Peyer's patch (tissue), 4 donors: ENCODE results near the gene DIAPH2. TPM values are rescaled to one million over a fixed set of nuclear protein-coding genes. Genes with fewer than 3 reads are reported as not detected.

Source experiments
- DNase-seq, 3 donors: peaks; one replicate each; pipeline ENCODE4 v3.0.0-alpha.2; 2017 to 2019
- H3K27ac ChIP-seq, 4 donors: fragments of 200-600 bp; sonication (generic); one replicate each; pipeline ENCODE4 v1.5.1; 2016 to 2019
- H3K27me3 ChIP-seq, 2 donors: fragments of 200-600 bp; sonication (generic); one replicate each; pipeline ENCODE4 v1.5.1; 2019
- H3K36me3 ChIP-seq, 3 donors: fragments of 200-600 bp; sonication (generic); one replicate each; pipeline ENCODE4 v1.5.1; 2016 to 2019
- H3K4me1 ChIP-seq, 4 donors: fragments of 200-600 bp; sonication (generic); one replicate each; pipeline ENCODE4 v1.5.1; 2016 to 2019
- H3K4me3 ChIP-seq, 4 donors: fragments of 200-600 bp; sonication (generic); 1 replicate in 3 of 4; 2 replicates in 1 of 4; pipeline ENCODE4 v1.5.1; 2016 to 2019; ENCODE audit warnings: mild to moderate bottlenecking in 1 of 4
- H3K9me3 ChIP-seq, 4 donors: fragments of 200-600 bp; sonication (generic); one replicate each; pipeline ENCODE4 v1.5.1; 2016 to 2019; ENCODE audit warnings: mild to moderate bottlenecking in 1 of 4
- POLR2A ChIP-seq, 2 donors: fragments of 450-650 bp; IDR thresholded peaks; one replicate each; pipeline ENCODE4 v1.5.1; 2017; ENCODE audit warnings: antibody characterized with exemption in 2 of 2, mild to moderate bottlenecking in 2 of 2, moderate library complexity in 2 of 2
- total RNA-seq, 4 donors: library from RNA; depleted of rRNA; stranded (reverse); fragments of >200 nt; gene quantifications; one replicate each; pipeline ENCODE4 v1.1.0, GENCODE V29; 2016
- TF ChIP-seq, protein P1 (sequence below), 6 experiments: fragments of 450-650 bp in 4 of 6; fragments of 200-600 bp in 2 of 6; sonication (generic) in 1 of 6; IDR thresholded peaks; one replicate each; pipeline ENCODE4 v1.5.1; 2017 to 2019; ENCODE audit warnings: antibody characterized with exemption in 6 of 6, mild to moderate bottlenecking in 3 of 6, moderate library complexity in 1 of 6

Gene DIAPH2
- total RNA-seq, 4 donors from 2014 or later: 15.1 to 114 (median 33.0) TPM

DNA sequence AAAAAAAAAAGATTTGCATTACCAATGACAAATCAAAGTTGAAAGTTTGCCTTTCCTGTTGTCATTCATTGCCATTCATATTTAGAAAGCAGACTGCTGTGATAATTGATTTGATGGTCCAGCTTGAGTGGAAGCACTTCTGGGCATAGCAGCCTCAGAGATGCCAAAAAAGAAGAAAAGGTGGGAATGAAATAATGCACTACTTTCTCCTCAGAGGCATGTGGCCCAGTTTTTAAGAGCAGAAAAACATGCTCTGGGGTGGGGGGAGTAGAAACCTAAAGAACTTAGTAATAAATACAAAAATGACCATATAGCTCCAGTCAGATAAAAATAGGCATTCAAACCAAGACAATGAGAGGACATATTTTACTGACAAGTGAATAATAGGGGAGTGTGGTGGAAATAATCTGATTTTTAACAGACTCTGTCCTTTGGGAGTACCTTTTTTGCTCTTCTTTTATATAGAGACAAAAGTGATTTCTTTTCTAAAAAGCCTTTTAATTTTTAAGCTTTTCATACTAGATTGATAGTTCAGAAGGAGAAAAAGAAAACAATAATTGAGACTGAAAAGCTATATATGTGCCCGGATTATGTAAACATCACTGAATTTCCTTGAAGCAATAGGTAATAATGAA is 798.1 kb downstream of the DIAPH2 start:
- H3K9me3 ChIP-seq: no peaks in the 10 kb centered on the region
- H3K27ac ChIP-seq: no peak overlapping the region
- TF ChIP-seq POLR2A (IDR thresholded peaks at IDR 0.05): no peak
- TF ChIP-seq, protein P1, sequence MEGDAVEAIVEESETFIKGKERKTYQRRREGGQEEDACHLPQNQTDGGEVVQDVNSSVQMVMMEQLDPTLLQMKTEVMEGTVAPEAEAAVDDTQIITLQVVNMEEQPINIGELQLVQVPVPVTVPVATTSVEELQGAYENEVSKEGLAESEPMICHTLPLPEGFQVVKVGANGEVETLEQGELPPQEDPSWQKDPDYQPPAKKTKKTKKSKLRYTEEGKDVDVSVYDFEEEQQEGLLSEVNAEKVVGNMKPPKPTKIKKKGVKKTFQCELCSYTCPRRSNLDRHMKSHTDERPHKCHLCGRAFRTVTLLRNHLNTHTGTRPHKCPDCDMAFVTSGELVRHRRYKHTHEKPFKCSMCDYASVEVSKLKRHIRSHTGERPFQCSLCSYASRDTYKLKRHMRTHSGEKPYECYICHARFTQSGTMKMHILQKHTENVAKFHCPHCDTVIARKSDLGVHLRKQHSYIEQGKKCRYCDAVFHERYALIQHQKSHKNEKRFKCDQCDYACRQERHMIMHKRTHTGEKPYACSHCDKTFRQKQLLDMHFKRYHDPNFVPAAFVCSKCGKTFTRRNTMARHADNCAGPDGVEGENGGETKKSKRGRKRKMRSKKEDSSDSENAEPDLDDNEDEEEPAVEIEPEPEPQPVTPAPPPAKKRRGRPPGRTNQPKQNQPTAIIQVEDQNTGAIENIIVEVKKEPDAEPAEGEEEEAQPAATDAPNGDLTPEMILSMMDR (IDR thresholded peaks at IDR 0.05): no peak
- no peak overlapping the region for H3K4me3 ChIP-seq
- no peaks in the 10 kb centered on the region for H3K4me1 ChIP-seq
- no peaks in the 10 kb centered on the region for H3K27me3 ChIP-seq
- no peak for DNase-seq
- no peaks in the 10 kb centered on the region for H3K36me3 ChIP-seq

DNA sequence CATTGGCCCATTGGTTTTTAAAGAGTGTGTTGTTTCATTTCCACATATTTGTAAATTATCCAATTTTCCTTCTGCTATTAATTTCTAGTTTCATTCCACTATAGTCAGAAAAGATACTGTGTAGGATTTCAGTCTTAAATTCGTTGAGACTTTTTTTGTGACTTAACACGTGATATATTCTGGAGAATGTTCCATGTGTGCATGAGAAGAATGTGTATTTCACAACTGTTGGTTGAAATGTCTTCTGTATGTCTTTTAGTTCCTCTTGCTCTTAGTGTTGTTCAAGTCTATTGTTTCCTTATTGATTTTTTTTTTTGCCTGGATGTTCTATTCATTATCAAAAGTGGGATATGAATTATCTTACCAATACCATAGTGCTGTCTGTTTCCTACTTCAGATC is 806.0 kb downstream of the DIAPH2 start:
- DNase-seq: no peak
- H3K27me3 ChIP-seq: no peaks in the 10 kb centered on the region
- no peak overlapping the region for H3K4me3 ChIP-seq
- no peaks in the 10 kb centered on the region for H3K9me3 ChIP-seq
- TF ChIP-seq, protein P1 (IDR thresholded peaks at IDR 0.05): no peak
- no peak for TF ChIP-seq POLR2A (IDR thresholded peaks at IDR 0.05)
- H3K36me3 ChIP-seq: no peaks in the 10 kb centered on the region
- H3K4me1 ChIP-seq: no peaks in the 10 kb centered on the region
- no peak overlapping the region for H3K27ac ChIP-seq

DNA sequence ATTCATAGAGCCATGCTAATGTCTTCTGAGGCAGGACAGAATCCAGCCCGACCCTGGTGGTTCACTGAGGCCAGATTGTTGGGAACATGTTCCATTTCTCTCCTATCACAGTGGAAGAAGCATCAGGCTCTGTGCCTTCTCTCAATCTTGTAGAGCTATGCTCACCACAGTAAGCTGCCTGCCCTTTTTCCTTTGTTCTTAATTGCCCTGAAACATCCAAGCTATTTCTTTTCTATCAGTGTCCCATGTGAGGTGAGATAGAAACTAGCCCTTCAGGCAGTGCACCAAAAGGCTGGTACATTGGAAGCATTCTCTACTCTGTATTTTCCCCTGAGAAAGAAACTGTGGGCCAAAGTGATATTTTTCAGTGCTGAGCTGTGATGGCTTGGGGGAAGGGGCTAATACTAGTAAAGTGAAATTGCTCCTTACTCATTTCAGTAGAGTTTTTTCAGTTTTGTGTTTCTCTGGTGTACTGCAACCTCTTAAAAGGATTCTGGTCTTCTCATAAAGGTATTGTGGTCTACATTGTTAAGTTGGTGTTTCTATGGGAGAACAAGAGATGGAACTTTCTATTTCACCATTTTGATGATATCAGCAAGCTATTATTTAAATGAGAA is 810.2 kb downstream of the DIAPH2 start:
- Histone ChIP-seq H3K36me3 (no peaks in the 10 kb centered on the region), H3K4me3 (no peak overlapping the region), H3K9me3 (no peaks in the 10 kb centered on the region), H3K27me3 (no peaks in the 10 kb centered on the region), H3K27ac (no peak overlapping the region), H3K4me1 (no peaks in the 10 kb centered on the region)
- TF ChIP-seq POLR2A (IDR thresholded peaks at IDR 0.05): no peak
- TF ChIP-seq, protein P1 (IDR thresholded peaks at IDR 0.05): no peak
- no peak for DNase-seq

DNA sequence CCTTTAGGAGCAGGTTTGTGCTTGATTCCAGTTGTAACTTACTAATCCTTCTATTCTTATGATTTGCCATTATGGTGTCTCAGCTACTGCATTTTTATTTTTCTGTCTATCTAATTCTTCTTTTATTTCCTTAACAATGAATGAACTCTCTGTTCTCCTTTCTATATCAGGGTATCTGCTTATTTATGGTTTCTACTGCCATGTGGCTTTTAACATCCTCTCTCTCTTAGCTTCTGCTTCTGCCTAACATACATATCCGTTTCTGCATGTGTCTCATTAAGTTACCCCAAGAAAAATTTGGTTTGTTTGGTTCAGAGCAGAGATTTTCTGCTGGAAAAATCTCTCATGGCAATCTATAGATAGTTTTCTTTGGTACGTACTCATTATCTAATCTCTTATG is 813.5 kb downstream of the DIAPH2 start:
- no peaks in the 10 kb centered on the region for H3K4me1 ChIP-seq
- H3K27ac ChIP-seq: no peak overlapping the region
- H3K27me3 ChIP-seq: no peaks in the 10 kb centered on the region
- H3K36me3 ChIP-seq: no peaks in the 10 kb centered on the region
- no peaks in the 10 kb centered on the region for H3K9me3 ChIP-seq
- TF ChIP-seq, protein P1 (IDR thresholded peaks at IDR 0.05): no peak
- TF ChIP-seq POLR2A (IDR thresholded peaks at IDR 0.05): no peak
- no peak for DNase-seq
- no peak overlapping the region for H3K4me3 ChIP-seq

DNA sequence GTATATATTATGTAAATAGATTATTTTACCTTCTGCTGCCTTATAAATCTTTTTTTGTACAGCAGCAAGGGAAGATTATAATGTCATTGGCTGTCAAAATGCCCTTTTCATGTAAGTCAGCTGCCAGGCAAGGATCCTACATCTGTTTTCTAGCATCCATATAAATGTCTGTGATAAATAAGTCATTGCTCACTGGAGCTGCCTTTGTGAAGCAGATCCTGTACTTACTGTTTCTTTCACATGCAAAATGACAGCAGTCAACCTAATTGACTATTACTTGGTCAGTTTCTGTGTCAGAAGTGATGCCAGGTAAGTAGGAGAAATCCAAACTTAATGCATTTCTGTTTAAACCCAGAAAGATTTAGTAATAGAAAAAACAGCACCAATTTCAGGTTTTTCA is 819.8 kb downstream of the DIAPH2 start:
- TF ChIP-seq, protein P1 (IDR thresholded peaks at IDR 0.05): no peak
- TF ChIP-seq POLR2A (IDR thresholded peaks at IDR 0.05): no peak
- Histone ChIP-seq H3K36me3 (no peaks in the 10 kb centered on the region), H3K27ac (no peak overlapping the region), H3K4me1 (no peaks in the 10 kb centered on the region), H3K27me3 (no peaks in the 10 kb centered on the region), H3K4me3 (no peak overlapping the region), H3K9me3 (no peaks in the 10 kb centered on the region)
- DNase-seq: no peak
